ENCODE measurements around the gene CACNA2D3.

CACNA2D3 gene

GRCh38 chr3:54712539-54712938, 590.2 kb downstream of the CACNA2D3 start:
- no peak for DNase-seq

DNA sequence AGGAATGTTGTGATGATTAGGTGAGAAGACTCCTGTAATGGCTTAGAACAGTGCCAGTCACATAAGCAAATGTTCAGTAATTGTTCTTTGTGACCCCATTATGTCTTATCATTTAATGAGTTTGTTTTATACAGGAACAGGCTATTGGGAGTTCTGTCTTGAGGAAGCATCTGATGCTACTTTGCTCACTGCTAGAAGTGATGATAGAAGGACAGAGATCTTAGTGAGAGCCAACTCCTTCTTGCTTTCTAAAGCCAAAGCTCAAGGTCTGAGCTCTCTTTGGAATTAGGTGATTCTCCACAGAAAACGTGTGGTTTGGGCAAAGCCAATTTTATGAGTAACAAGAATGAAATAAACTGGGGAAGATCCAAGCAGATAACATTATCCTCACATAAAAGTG, 590.7 kb downstream of the CACNA2D3 start:
- DNase-seq, result no peak

GRCh38 chr3:54713455-54713854, 591.1 kb downstream of the CACNA2D3 start:
- DNase-seq, result no peak

- DNase-seq, result no peak
These were observed 591.7 kb downstream of the CACNA2D3 start for GRCh38 chr3:54714035-54714434.

- DNase-seq, result no peak
These were observed 595.2 kb downstream of the CACNA2D3 start for GRCh38 chr3:54717506-54717905.

GRCh38 chr3:54719914-54720313, 597.6 kb downstream of the CACNA2D3 start:
- no peak for DNase-seq

GRCh38 chr3:54720604-54721003, 598.3 kb downstream of the CACNA2D3 start:
- DNase-seq, result no peak

GRCh38 chr3:54731732-54732445, 609.5 kb downstream of the CACNA2D3 start:
- no peak for DNase-seq

GRCh38 chr3:54733106-54734006, 611.0 kb downstream of the CACNA2D3 start:
- no peak for DNase-seq

- no peak for DNase-seq
These were observed 614.1 kb downstream of the CACNA2D3 start for GRCh38 chr3:54736459-54736858.

GRCh38 chr3:54743755-54744154, 621.4 kb downstream of the CACNA2D3 start:
- no peak for DNase-seq

GRCh38 chr3:54744291-54744690, 621.9 kb downstream of the CACNA2D3 start:
- no peak for DNase-seq

DNA sequence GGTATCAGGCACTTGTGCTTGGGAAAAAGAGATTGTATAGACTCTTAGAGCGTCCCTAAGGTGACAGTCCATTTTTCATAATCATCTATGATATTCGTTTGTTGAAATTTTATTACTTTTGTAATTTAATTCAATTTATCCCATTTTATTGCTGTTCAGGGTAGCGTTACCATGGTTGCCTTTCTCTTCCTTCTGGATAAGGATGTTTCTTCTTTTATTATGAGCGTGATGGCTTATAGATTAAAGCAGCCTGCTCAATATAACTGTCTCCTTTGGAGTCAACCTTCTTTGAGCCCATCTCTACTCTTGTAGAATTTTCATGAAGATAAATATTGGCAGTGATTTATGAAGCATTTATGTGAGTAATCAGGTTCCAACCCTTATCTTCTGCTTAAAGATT, 623.5 kb downstream of the CACNA2D3 start:
- no peak for DNase-seq

DNA sequence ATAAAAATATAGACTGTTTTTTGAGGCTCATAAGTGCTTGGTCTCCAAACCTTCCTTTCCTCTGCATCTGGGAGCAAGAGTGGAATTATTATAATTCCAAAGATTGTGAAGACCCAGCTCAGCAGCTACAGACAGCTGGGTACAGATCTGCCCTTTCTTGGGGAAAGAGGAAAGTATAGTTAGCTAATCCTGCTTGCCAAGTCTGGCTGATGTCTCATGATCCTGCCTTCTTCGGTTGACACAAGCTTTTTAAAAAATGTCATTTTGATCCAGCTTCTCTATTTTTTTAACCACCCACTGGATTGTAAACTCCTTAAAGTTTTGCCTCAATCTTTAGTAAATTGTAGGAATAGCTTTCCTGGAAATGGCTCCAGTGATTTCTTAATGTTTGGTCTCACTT, 624.4 kb downstream of the CACNA2D3 start:
- DNase-seq, result no peak

DNA sequence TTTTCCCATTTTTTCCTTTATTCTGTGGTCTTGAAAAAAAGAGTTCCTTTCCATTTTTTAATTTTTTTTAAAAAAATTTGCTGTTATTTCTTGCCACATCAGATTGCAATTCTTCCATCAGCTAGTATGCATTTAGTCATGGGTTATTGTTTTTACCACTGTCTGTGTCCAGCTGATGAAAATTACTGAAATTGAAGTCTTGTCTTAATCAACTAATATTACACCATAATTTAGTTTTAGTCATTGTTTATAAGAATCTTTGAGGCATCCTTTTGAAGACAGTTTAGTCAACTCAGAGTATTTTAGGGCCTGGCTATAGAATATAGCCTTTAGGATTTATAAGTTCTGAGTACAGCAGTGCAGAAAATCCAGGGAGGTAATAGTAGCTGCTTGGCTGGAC, 633.4 kb downstream of the CACNA2D3 start:
- no peak for DNase-seq

DNA sequence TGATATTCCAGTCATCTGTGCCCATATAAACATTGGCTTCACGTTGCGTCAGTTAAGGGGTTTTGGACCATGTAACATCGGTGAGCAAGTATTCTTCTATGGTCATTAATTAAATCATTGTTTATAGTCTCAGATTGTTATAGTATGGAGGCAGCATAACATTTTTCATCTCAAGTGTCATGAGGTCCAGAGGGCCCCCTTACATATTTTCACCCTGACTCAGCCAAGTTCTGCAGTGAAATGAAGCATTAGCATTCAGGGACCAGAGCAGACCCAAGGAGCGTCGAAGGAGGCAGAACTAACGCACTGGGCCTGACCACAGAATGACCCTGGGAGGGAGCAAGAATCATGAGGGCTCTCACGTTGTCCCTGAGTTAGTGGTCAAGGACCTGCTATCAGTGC, 634.0 kb downstream of the CACNA2D3 start:
- DNase-seq, result no peak

DNA sequence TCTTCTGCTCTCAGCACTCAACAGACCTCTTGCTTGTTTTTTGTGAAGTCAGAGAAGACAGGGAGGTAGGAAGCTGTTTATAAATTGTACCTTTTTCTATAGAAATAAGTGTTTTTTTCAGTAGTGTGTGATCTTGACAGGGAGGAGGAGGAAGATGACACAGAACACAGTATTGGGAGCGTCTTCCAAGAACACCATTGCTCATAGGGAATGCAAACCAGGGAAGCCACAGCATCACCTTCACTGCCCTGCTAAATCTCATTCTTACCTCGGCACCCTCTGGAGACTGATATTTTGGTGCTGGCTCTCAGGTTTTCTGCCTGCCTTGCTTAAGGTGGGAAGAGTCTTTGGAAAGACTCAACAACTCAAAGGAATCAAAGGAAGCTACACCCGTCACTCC, 636.1 kb downstream of the CACNA2D3 start:
- DNase-seq, result no peak

- DNase-seq, result no peak
These were observed 636.8 kb downstream of the CACNA2D3 start for GRCh38 chr3:54759166-54759565.

DNA sequence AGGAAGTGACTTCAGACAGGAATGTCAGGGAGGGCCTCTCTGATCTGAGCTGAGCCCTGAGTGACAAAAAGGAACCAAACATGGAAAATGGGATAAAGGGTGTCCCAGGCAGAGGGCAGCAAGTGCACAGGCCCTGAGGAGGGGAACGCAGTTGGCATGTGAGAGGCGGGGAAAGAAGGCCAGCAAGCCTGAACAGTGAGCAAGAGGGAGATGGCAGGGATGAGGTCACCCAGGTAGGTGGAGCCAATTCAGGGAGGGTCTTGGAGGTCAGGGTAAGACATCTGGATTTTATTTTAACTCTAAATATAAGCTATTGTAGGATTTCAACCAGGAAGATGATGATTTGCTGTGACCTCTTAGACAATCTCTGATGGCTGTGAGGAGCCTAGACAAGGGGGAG, 637.8 kb downstream of the CACNA2D3 start:
- no peak for DNase-seq

DNA sequence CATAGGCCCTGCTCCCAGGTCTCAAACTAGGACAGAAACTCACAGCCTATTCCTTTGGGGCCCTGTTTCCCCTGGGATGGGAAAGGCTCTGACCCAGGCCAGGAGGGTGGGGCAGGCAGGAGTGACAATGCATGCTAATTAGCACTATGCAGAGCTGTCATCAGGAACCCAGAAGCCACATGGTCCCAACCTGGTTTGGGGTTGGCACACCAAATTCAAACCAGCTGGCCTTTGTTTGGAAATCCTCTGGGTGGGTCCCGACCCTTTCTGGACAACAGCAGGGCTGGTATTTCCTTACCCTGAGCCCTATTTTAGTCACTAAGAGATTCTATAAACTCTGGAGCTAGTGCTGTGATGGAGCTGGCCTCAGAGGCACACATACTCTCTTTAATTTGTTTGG, 639.3 kb downstream of the CACNA2D3 start:
- no peak for DNase-seq

DNA sequence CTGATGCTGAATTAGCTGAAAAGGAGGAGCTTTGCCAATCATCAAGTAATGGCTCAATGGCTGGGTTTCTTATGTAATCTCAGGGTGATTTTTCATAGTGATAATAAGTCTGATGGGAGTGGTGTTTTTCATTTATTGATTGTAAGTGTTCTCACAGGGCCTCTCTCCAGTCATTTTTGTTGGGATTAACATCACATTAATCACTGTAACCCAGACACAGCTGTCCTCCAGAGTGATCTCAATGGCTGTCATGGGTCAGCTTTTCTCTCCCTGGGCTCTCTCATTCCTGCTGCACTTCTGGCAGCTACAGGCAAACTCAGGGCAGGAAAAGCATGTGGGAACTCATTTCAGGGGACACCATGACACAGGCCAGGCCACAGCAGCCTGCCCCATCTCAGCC, 642.6 kb downstream of the CACNA2D3 start:
- no peak for DNase-seq

GRCh38 chr3:54771050-54771449, 648.7 kb downstream of the CACNA2D3 start:
- no peak for DNase-seq

- no peak for DNase-seq
These were observed 649.7 kb downstream of the CACNA2D3 start for GRCh38 chr3:54772051-54772450.

- DNase-seq, result no peak
These were observed 650.4 kb downstream of the CACNA2D3 start for GRCh38 chr3:54772746-54773145.
